ENCODE measurements around the gene AGXT.

DNA sequence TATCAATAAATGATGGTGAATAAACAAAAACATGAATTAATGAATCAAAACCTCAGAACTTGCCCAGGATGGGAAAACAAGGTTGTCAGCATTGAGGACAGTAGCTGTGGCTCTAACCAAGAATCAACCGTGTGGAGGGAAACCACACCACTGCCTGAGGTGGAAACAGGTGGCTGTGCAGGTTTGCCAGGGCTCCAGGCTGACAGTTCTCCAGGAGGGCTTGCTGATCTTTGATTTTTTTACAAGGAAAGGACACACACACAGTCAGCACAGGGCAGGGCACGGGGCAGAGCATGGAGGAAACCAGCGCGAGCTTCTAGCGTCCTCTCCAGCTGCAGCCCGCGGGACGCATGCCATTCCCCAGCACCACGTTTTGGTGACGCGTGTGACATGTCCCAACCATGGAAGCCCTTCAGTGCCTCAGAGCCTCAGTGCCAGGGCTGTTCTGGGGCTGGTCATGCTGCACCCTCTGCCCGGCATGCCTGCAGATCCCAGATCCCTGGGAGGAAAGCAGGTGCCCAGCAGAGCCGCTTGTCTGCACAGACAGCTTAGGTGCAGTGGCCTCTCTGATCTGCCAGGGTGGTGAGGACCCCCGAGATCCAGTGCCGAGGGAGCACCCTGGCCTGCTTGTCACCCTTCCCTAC lies 15.8 kb upstream of the AGXT start:
- TF ChIP-seq, protein P1, sequence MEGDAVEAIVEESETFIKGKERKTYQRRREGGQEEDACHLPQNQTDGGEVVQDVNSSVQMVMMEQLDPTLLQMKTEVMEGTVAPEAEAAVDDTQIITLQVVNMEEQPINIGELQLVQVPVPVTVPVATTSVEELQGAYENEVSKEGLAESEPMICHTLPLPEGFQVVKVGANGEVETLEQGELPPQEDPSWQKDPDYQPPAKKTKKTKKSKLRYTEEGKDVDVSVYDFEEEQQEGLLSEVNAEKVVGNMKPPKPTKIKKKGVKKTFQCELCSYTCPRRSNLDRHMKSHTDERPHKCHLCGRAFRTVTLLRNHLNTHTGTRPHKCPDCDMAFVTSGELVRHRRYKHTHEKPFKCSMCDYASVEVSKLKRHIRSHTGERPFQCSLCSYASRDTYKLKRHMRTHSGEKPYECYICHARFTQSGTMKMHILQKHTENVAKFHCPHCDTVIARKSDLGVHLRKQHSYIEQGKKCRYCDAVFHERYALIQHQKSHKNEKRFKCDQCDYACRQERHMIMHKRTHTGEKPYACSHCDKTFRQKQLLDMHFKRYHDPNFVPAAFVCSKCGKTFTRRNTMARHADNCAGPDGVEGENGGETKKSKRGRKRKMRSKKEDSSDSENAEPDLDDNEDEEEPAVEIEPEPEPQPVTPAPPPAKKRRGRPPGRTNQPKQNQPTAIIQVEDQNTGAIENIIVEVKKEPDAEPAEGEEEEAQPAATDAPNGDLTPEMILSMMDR (conservative IDR thresholded peaks at IDR 0.05; ENCODE audit: low read depth, low read length): no peak
- no peak for TF ChIP-seq EZH2 (IDR thresholded peaks at IDR 0.05; ENCODE audit: borderline replicate concordance, low read depth, low read length, poor library complexity, severe bottlenecking)
